ACC112 (cell line): ENCODE data around the gene DCAF8.

Experiments
- H2AFZ ChIP-seq: fragments of 200-600 bp; sonication (generic); one replicate; pipeline ENCODE4 v1.6.0; 2017; ENCODE audit warnings: antibody characterized with exemption, low read length; ENCODE audit not compliant: unreplicated experiment
- H3K27ac ChIP-seq: fragments of 200-600 bp; sonication (generic); 2 replicates; pipeline ENCODE4 v1.5.1; 2014; ENCODE audit warnings: low read depth, mild to moderate bottlenecking, antibody characterized with exemption, low read length, moderate library complexity
- H3K27me3 ChIP-seq: fragments of 200-600 bp; sonication (generic); 2 replicates; pipeline ENCODE4 v1.6.1; 2014; ENCODE audit warnings: mild to moderate bottlenecking, antibody characterized with exemption, low read length, moderate library complexity, mixed read lengths; ENCODE audit not compliant: insufficient read depth
- H3K36me3 ChIP-seq: fragments of 200-600 bp; sonication (generic); 2 replicates; pipeline ENCODE4 v1.6.1; 2016; ENCODE audit warnings: mild to moderate bottlenecking, antibody characterized with exemption, low read length, moderate library complexity, mixed read lengths; ENCODE audit not compliant: insufficient read depth
- H3K4me1 ChIP-seq: fragments of 200-600 bp; sonication (generic); one replicate; pipeline ENCODE4 v1.6.1; 2016; ENCODE audit warnings: low read length, mixed read lengths; ENCODE audit not compliant: insufficient read depth, unreplicated experiment, control insufficient read depth
- H3K4me3 ChIP-seq: fragments of 200-600 bp; sonication (generic); 2 replicates; pipeline ENCODE4 v1.5.1; 2014; ENCODE audit warnings: mild to moderate bottlenecking, low read depth, low read length
- H3K79me2 ChIP-seq: fragments of 200-600 bp; sonication (generic); one replicate; pipeline ENCODE4 v1.6.0; 2016; ENCODE audit warnings: low read length; ENCODE audit not compliant: control insufficient read depth, unreplicated experiment, insufficient read depth

Gene DCAF8

GRCh38 chr1:160189649-160190625 is 72.4 kb downstream of the DCAF8 start, which contains the start of gene CASQ1:
Gene CASQ1, plus strand, starts transcription at chr1:160190575. Its CDS starts 177 bp downstream, at chr1:160190752.
- Histone ChIP-seq H3K4me3 (no peak within 1 kb of the TSS), H3K79me2 (no peaks in the 10 kb centered on the region), H3K4me1 (no peaks in the 10 kb centered on the region), H2AFZ (no peak within 1 kb of the TSS), H3K27me3 (peaks cover 7% of the 10 kb centered on the region; the same call in 1 of the 2 replicates), H3K36me3 (no peaks in the 10 kb centered on the region), H3K27ac (no peak within 1 kb of the TSS)

- Histone ChIP-seq H2AFZ (no peak overlapping the region), H3K4me3 (no peak overlapping the region), H3K27ac (no peak overlapping the region), H3K36me3 (no peaks in the 10 kb centered on the region), H3K79me2 (no peaks in the 10 kb centered on the region), H3K4me1 (no peaks in the 10 kb centered on the region), H3K27me3 (peaks cover 8% of the 10 kb centered on the region; the same call in 1 of the 2 replicates)
These were observed 74.0 kb downstream of the DCAF8 start for GRCh38 chr1:160188341-160188740.

- H3K79me2 ChIP-seq: no peaks in the 10 kb centered on the region
- H2AFZ ChIP-seq: no peak overlapping the region
- peaks cover 9% of the 10 kb centered on the region; the same call in 1 of the 2 replicates for H3K27me3 ChIP-seq
- H3K4me1 ChIP-seq: no peaks in the 10 kb centered on the region
- H3K36me3 ChIP-seq: no peaks in the 10 kb centered on the region
- H3K4me3 ChIP-seq: no peak overlapping the region
- no peak overlapping the region for H3K27ac ChIP-seq
These were observed 74.9 kb downstream of the DCAF8 start for GRCh38 chr1:160187407-160187806.

- Histone ChIP-seq H3K79me2 (no peaks in the 10 kb centered on the region), H3K4me1 (no peaks in the 10 kb centered on the region), H3K27ac (no peak overlapping the region), H3K36me3 (no peaks in the 10 kb centered on the region), H3K4me3 (no peak overlapping the region), H2AFZ (no peak overlapping the region), H3K27me3 (peaks cover 9% of the 10 kb centered on the region; the same call in 1 of the 2 replicates)
These were observed 75.6 kb downstream of the DCAF8 start for GRCh38 chr1:160186729-160187128.

- Histone ChIP-seq H3K27me3 (peaks cover 9% of the 10 kb centered on the region; the same call in 1 of the 2 replicates), H2AFZ (no peak overlapping the region)
These were observed 76.1 kb downstream of the DCAF8 start for GRCh38 chr1:160186246-160186645.

GRCh38 chr1:160179336-160179735 is 83.0 kb downstream of the DCAF8 start:
- no peaks in the 10 kb centered on the region for H3K36me3 ChIP-seq
- no peak overlapping the region for H3K27ac ChIP-seq
- H3K4me3 ChIP-seq: no peak overlapping the region
- H3K4me1 ChIP-seq: no peaks in the 10 kb centered on the region
- H3K27me3 ChIP-seq: peaks cover 24% of the 10 kb centered on the region
- H3K79me2 ChIP-seq: no peaks in the 10 kb centered on the region
- no peak overlapping the region for H2AFZ ChIP-seq

More at GRCh38 chr1:160186246-160186645, 76.1 kb downstream of the DCAF8 start:
- Histone ChIP-seq H3K4me1 (no peaks in the 10 kb centered on the region), H3K79me2 (no peaks in the 10 kb centered on the region), H3K4me3 (no peak overlapping the region), H3K36me3 (no peaks in the 10 kb centered on the region), H3K27ac (no peak overlapping the region)

DNA sequence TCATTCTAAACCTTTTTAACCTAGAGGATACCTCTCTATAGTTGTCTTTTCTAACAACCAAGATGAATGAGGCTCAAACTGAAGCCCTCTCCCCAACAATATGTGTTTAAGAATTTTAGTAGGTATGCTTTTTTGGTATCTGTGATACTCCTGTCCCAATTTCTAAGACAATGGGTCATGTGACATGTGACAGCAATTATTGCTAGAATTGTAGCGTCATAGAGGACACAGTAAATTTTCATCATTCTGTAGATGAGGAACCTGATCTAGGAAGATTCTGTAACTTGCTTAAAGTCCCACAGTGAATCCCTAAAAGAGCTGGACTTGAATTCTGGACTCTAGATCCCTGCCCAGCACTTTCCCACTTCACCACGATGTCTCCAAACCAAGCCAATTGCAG is 83.6 kb downstream of the DCAF8 start:
- H3K4me1 ChIP-seq: no peaks in the 10 kb centered on the region
- H2AFZ ChIP-seq: no peak overlapping the region
- no peaks in the 10 kb centered on the region for H3K36me3 ChIP-seq
- no peaks in the 10 kb centered on the region for H3K79me2 ChIP-seq
- H3K4me3 ChIP-seq: no peak overlapping the region
- peaks cover 30% of the 10 kb centered on the region for H3K27me3 ChIP-seq
- no peak overlapping the region for H3K27ac ChIP-seq

- Histone ChIP-seq H3K4me1 (no peaks in the 10 kb centered on the region), H3K27me3 (peaks cover 36% of the 10 kb centered on the region), H2AFZ (no peak overlapping the region), H3K36me3 (no peaks in the 10 kb centered on the region), H3K79me2 (no peaks in the 10 kb centered on the region), H3K4me3 (no peak overlapping the region), H3K27ac (no peak overlapping the region)
These were observed 84.7 kb downstream of the DCAF8 start for GRCh38 chr1:160177667-160178066.

DNA sequence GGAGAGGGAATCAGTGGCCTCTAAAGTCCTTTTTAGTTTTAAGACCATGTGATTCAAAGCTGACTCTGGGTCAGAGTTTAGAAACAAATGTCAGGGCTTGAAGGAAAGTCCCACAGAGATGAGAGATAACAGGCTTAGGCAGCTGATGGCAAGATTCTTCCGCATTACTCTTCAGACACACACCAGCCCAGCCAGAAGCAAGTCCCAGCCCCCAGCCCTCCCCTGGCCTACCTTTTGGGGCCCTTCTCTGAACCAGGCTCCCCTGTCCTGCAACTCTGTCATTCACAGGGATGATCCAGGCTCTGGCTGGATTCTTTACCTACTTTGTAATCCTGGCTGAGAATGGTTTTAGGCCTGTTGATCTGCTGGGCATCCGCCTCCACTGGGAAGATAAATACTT is 85.1 kb downstream of the DCAF8 start:
- H3K4me3 ChIP-seq: no peak overlapping the region
- H3K36me3 ChIP-seq: no peaks in the 10 kb centered on the region
- H3K4me1 ChIP-seq: no peaks in the 10 kb centered on the region
- no peak overlapping the region for H3K27ac ChIP-seq
- H3K27me3 ChIP-seq: peaks cover 39% of the 10 kb centered on the region
- no peak overlapping the region for H2AFZ ChIP-seq
- H3K79me2 ChIP-seq: no peaks in the 10 kb centered on the region

GRCh38 chr1:160171980-160172379 is 90.4 kb downstream of the DCAF8 start:
- H3K27ac ChIP-seq: no peak overlapping the region
- no peak overlapping the region for H3K4me3 ChIP-seq

DNA sequence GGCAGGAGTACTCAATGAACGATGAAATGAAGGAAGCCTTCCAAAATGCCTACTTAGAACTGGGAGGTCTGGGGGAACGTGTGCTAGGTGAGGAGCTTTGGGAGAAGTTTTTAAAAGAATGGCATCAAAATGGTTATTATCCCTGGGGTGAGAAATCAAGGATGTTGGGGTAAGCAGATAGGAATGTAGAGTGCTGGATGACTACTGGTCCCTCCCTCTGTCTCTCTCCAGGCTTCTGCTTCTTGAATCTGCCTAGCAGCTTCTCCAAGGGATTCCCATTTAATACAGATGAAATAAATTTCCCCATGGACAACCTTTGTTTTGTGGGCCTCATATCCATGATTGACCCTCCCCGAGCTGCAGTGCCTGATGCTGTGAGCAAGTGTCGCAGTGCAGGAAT is 91.0 kb downstream of the DCAF8 start:
- peaks cover 6% of the 10 kb centered on the region for H3K4me1 ChIP-seq

More at GRCh38 chr1:160171980-160172379, 90.4 kb downstream of the DCAF8 start:
- Histone ChIP-seq H2AFZ (no peak overlapping the region), H3K36me3 (no peaks in the 10 kb centered on the region), H3K4me1 (peaks cover 6% of the 10 kb centered on the region), H3K79me2 (no peaks in the 10 kb centered on the region), H3K27me3 (peaks cover 26% of the 10 kb centered on the region)

More for the DNA sequence above, 91.0 kb downstream of the DCAF8 start:
- Histone ChIP-seq H3K4me3 (no peak overlapping the region), H3K79me2 (no peaks in the 10 kb centered on the region), H2AFZ (no peak overlapping the region), H3K27ac (no peak overlapping the region), H3K36me3 (no peaks in the 10 kb centered on the region), H3K27me3 (peaks cover 26% of the 10 kb centered on the region)
